ENCODE measurements around the gene SOX1. TPM values are rescaled to one million over a fixed set of nuclear protein-coding genes. Genes with fewer than 3 reads are reported as not detected.

Gene SOX1
- total and polyA plus RNA-seq, 10 donors: not detected

GRCh38 chr13:112103260-112103838 is 36.4 kb downstream of the SOX1 start:
- H3K4me3 ChIP-seq: no peak overlapping the region
- peaks cover 0 to 97% (median 66%) of the 10 kb centered on the region in 7 donors for H3K27me3 ChIP-seq (replicated peaks in 1 of 7)

GRCh38 chr13:112103961-112104880 is 37.3 kb downstream of the SOX1 start:
- Histone ChIP-seq H3K4me3 (peak overlapping the region in 1 of 8 donors; percentile 2), H3K4me1 (peaks cover 0 to 24% (median 0%) of the 10 kb centered on the region in 6 donors), H3K9me3 (peaks cover 0 to 4% (median 0%) of the 10 kb centered on the region in 8 donors), H3K36me3 (no peaks in the 10 kb centered on the region), H3K27me3 (replicated peaks in 1 of 7) (peaks cover 0 to 97% (median 67%) of the 10 kb centered on the region in 7 donors), H3K27ac (no peak overlapping the region)
- intact Hi-C loops (cut with DNase I; ENCODE audit: low total_unique reads): no loop called here
- TF ChIP-seq POLR2A (IDR thresholded peaks at IDR 0.05): no peak
- WGBS, 5 donors: 4 to 8% (median 6%) methylated on average over 48 to 76 of the region's 76 CpGs
- DNase-seq: no peak

More at GRCh38 chr13:112103260-112103838, 36.4 kb downstream of the SOX1 start:
- peaks cover 0 to 24% (median 0%) of the 10 kb centered on the region in 6 donors for H3K4me1 ChIP-seq
- peaks cover 0 to 4% (median 0%) of the 10 kb centered on the region in 8 donors for H3K9me3 ChIP-seq
- no peak for DNase-seq
- H3K27ac ChIP-seq: no peak overlapping the region
- WGBS, 5 donors: 13 to 27% (median 21%) methylated on average over 14 to 19 of the region's 19 CpGs
- no peak for TF ChIP-seq POLR2A (IDR thresholded peaks at IDR 0.05)
- TF ChIP-seq POLR2AphosphoS5 (IDR thresholded peaks at IDR 0.05): no peak
- no peak for TF ChIP-seq CTCF (IDR thresholded peaks at IDR 0.05 in 8 of 11, conservative IDR thresholded peaks at IDR 0.05 in 3 of 11)
- intact Hi-C loops (cut with DNase I; ENCODE audit: low total_unique reads): no loop called here
- H3K36me3 ChIP-seq: no peaks in the 10 kb centered on the region

GRCh38 chr13:112104881-112105234 is 37.9 kb downstream of the SOX1 start:
- no peaks in the 10 kb centered on the region for H3K36me3 ChIP-seq
- H3K9me3 ChIP-seq: peaks cover 0 to 4% (median 0%) of the 10 kb centered on the region in 8 donors
- no peak for TF ChIP-seq POLR2A (IDR thresholded peaks at IDR 0.05)
- TF ChIP-seq CTCF (IDR thresholded peaks at IDR 0.05 in 8 of 11, conservative IDR thresholded peaks at IDR 0.05 in 3 of 11): no peak
- no peak for TF ChIP-seq POLR2AphosphoS5 (IDR thresholded peaks at IDR 0.05)
- H3K4me3 ChIP-seq: no peak overlapping the region
- WGBS, 5 donors: 3 to 20% (median 8%) methylated on average over 20 to 44 of the region's 44 CpGs
- DNase-seq: no peak
- H3K27me3 ChIP-seq (replicated peaks in 1 of 7): peaks cover 0 to 99% (median 67%) of the 10 kb centered on the region in 7 donors
- H3K27ac ChIP-seq: no peak overlapping the region
- peaks cover 0 to 24% (median 0%) of the 10 kb centered on the region in 6 donors for H3K4me1 ChIP-seq
- intact Hi-C loops (cut with DNase I; ENCODE audit: low total_unique reads): no loop called here

GRCh38 chr13:112105244-112105681 is 38.3 kb downstream of the SOX1 start:
- WGBS, 5 donors: 8 to 20% (median 8%) methylated on average over 24 to 35 of the region's 35 CpGs
- Histone ChIP-seq H3K4me1 (peaks cover 0 to 24% (median 0%) of the 10 kb centered on the region in 6 donors), H3K27ac (no peak overlapping the region), H3K27me3 (replicated peaks in 1 of 7) (peaks cover 0 to 97% (median 67%) of the 10 kb centered on the region in 7 donors), H3K36me3 (no peaks in the 10 kb centered on the region), H3K9me3 (peaks cover 0 to 4% (median 0%) of the 10 kb centered on the region in 8 donors), H3K4me3 (no peak overlapping the region)
- TF ChIP-seq POLR2A (IDR thresholded peaks at IDR 0.05) (no peak), CTCF (IDR thresholded peaks at IDR 0.05 in 8 of 11, conservative IDR thresholded peaks at IDR 0.05 in 3 of 11) (no peak), POLR2AphosphoS5 (IDR thresholded peaks at IDR 0.05) (no peak)
- no peak for DNase-seq
- intact Hi-C loops (cut with DNase I; ENCODE audit: low total_unique reads): no loop called here
